ENCODE data around the gene CDH13. TPM values are rescaled to one million over a fixed set of nuclear protein-coding genes. Genes with fewer than 3 reads are reported as not detected.

CDH13 gene
- total and polyA plus RNA-seq, 9 donors, result 1.9 to 34.2 (median 4.8) TPM

GRCh38 chr16:82735673-82736091, 108.9 kb downstream of the CDH13 start:
- Histone ChIP-seq H3K27ac (no peak overlapping the region), H3K36me3 (no peaks in the 10 kb centered on the region), H3K9me3 (no peaks in the 10 kb centered on the region), H3K4me3 (no peak overlapping the region), H3K27me3 (no peaks in the 10 kb centered on the region), H3K4me1 (ENCODE audit: insufficient read depth) (no peaks in the 10 kb centered on the region)
- 44 to 56% (median 46%) methylated on average over 5 of the region's 5 CpGs for WGBS, 3 donors
- DNase-seq, result no peak
- intact Hi-C loops (cut with DNase I), result no loop called here
- no peak for TF ChIP-seq POLR2A (IDR thresholded peaks at IDR 0.05)

- Histone ChIP-seq H3K4me3 (no peak overlapping the region), H3K27ac (no peak overlapping the region)
- 31 to 59% (median 40%) methylated on average over 2 of the region's 2 CpGs for WGBS, 3 donors
These were observed 109.5 kb downstream of the CDH13 start for GRCh38 chr16:82736224-82736623.

GRCh38 chr16:82738699-82739098, 111.9 kb downstream of the CDH13 start:
- Histone ChIP-seq H3K27me3 (no peaks in the 10 kb centered on the region), H3K4me3 (no peak overlapping the region), H3K9me3 (no peaks in the 10 kb centered on the region), H3K4me1 (ENCODE audit: insufficient read depth) (no peaks in the 10 kb centered on the region), H3K27ac (no peak overlapping the region), H3K36me3 (no peaks in the 10 kb centered on the region)
- 49 to 70% (median 64%) methylated on average over 3 of the region's 3 CpGs for WGBS, 3 donors
- TF ChIP-seq EP300 (IDR thresholded peaks at IDR 0.05), result no peak
- TF ChIP-seq, protein P1, sequence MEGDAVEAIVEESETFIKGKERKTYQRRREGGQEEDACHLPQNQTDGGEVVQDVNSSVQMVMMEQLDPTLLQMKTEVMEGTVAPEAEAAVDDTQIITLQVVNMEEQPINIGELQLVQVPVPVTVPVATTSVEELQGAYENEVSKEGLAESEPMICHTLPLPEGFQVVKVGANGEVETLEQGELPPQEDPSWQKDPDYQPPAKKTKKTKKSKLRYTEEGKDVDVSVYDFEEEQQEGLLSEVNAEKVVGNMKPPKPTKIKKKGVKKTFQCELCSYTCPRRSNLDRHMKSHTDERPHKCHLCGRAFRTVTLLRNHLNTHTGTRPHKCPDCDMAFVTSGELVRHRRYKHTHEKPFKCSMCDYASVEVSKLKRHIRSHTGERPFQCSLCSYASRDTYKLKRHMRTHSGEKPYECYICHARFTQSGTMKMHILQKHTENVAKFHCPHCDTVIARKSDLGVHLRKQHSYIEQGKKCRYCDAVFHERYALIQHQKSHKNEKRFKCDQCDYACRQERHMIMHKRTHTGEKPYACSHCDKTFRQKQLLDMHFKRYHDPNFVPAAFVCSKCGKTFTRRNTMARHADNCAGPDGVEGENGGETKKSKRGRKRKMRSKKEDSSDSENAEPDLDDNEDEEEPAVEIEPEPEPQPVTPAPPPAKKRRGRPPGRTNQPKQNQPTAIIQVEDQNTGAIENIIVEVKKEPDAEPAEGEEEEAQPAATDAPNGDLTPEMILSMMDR (IDR thresholded peaks at IDR 0.05), result no peak
- no peak for TF ChIP-seq POLR2A (IDR thresholded peaks at IDR 0.05)
- no peak for DNase-seq
- intact Hi-C loops (cut with DNase I), result no loop called here

More at GRCh38 chr16:82736224-82736623, 109.5 kb downstream of the CDH13 start:
- intact Hi-C loops (cut with DNase I), result no loop called here
- Histone ChIP-seq H3K9me3 (no peaks in the 10 kb centered on the region), H3K27me3 (no peaks in the 10 kb centered on the region), H3K4me1 (ENCODE audit: insufficient read depth) (no peaks in the 10 kb centered on the region), H3K36me3 (no peaks in the 10 kb centered on the region)
- no peak for DNase-seq
- TF ChIP-seq EP300 (IDR thresholded peaks at IDR 0.05) (no peak), POLR2A (IDR thresholded peaks at IDR 0.05) (no peak)
- TF ChIP-seq, protein P1 (IDR thresholded peaks at IDR 0.05), result no peak

DNA sequence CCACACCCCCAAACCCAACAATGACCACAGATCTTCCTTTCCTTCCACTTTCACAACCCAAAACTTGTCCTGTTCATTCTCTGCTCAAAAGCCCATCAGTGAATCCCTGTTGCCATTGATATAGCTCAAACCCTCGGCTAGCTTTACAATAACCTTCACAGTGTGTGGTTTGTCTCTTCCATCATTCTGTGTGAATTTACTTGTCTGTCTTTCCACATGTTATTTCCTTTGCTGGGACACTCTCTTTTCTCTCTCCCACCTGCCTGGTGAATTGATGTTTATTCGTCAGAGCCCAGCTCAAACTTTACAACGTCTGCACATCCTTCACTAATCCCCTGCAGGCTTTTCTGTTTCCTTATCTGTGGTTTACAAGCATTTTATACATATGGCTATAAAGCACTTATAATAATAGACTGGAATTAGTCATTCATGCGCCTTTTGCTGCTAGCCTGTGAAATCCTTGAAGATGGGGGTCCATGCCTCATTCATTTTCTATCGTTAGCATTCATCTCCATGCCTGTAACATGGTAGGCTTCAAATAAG, 114.4 kb downstream of the CDH13 start:
- no peak for DNase-seq
- WGBS, 3 donors, result 57 to 66% (median 62%) methylated on average over 5 of the region's 5 CpGs
- H3K4me3 ChIP-seq, result no peak overlapping the region
- TF ChIP-seq, protein P1 (IDR thresholded peaks at IDR 0.05), result no peak
- TF ChIP-seq EP300 (IDR thresholded peaks at IDR 0.05) (no peak), POLR2A (IDR thresholded peaks at IDR 0.05) (no peak)
- no peaks in the 10 kb centered on the region for H3K9me3 ChIP-seq
- H3K27ac ChIP-seq, result no peak overlapping the region
- intact Hi-C loops (cut with DNase I), result no loop called here
- no peaks in the 10 kb centered on the region for H3K4me1 ChIP-seq (ENCODE audit: insufficient read depth)
- no peaks in the 10 kb centered on the region for H3K27me3 ChIP-seq
- H3K36me3 ChIP-seq, result no peaks in the 10 kb centered on the region

GRCh38 chr16:82744958-82745357, 118.2 kb downstream of the CDH13 start:
- no peaks in the 10 kb centered on the region for H3K9me3 ChIP-seq
- no peaks in the 10 kb centered on the region for H3K36me3 ChIP-seq
- 84 to 90% (median 85%) methylated on average over 7 of the region's 7 CpGs for WGBS, 3 donors
- H3K27me3 ChIP-seq, result no peaks in the 10 kb centered on the region
- H3K4me3 ChIP-seq, result no peak overlapping the region
- intact Hi-C loops (cut with DNase I), result no loop called here
- DNase-seq, result no peak
- no peaks in the 10 kb centered on the region for H3K4me1 ChIP-seq (ENCODE audit: insufficient read depth)
- TF ChIP-seq POLR2A (IDR thresholded peaks at IDR 0.05), result no peak
- TF ChIP-seq, protein P1 (IDR thresholded peaks at IDR 0.05), result no peak
- no peak for TF ChIP-seq EP300 (IDR thresholded peaks at IDR 0.05)
- H3K27ac ChIP-seq, result no peak overlapping the region
